ENCODE results near the gene KCNJ16. TPM values are rescaled to one million over a fixed set of nuclear protein-coding genes. Genes with fewer than 3 reads are reported as not detected.

Gene KCNJ16
- total and polyA plus RNA-seq, 2 of the 13 experiments (the other 11 are each of a cell fraction or from before 2014, with no cell fraction given): not detected

DNA sequence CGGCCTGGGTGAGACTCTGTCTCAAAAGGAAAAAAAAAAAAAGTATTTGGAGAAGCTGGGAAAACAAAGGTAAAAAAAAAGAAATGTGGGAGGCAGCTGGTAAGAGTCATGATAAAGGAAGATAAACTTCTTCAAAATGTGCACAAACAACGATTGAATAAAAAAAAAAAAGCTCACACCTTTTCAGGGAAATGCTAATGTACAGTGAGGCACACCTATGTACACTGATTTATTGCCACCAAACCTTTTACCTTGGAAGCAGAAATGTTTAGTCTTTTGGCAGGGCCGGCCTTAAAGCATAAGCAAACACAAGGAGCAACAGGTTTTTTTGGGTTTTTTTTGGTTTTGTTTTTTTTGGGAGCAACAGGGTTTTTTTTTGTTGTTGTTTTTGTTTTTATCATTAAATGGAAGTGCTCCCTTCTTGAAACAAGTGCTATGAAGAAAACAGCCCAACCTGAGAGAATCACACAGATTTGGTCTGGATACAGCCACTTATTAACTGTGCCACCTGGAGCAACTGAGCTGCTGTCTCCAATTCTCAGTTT lies 64.5 kb downstream of the KCNJ16 start:
- no peak for TF ChIP-seq ZNF75D (CRISPR knock-in tag; IDR thresholded peaks at IDR 0.05; ENCODE audit: borderline replicate concordance)
- TF ChIP-seq ZNF747 (CRISPR knock-in tag; IDR thresholded peaks at IDR 0.05; ENCODE audit: borderline replicate concordance): no peak
- TF ChIP-seq ZNF160 (CRISPR knock-in tag; IDR thresholded peaks at IDR 0.05): no peak
- TF ChIP-seq, protein P1, sequence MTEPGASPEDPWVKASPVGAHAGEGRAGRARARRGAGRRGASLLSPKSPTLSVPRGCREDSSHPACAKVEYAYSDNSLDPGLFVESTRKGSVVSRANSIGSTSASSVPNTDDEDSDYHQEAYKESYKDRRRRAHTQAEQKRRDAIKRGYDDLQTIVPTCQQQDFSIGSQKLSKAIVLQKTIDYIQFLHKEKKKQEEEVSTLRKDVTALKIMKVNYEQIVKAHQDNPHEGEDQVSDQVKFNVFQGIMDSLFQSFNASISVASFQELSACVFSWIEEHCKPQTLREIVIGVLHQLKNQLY (CRISPR knock-in tag; IDR thresholded peaks at IDR 0.05): no peak
- no peak for TF ChIP-seq GABPA (IDR thresholded peaks at IDR 0.05; ENCODE audit: low read depth, low read length)
- TF ChIP-seq GABPA (CRISPR knock-in tag; IDR thresholded peaks at IDR 0.05; ENCODE audit: low read depth): no peak
- no peak for TF ChIP-seq NFYC (CRISPR knock-in tag; IDR thresholded peaks at IDR 0.05)
- H3K27me3 ChIP-seq (ENCODE audit: control insufficient read depth in 1 of 2, insufficient read depth in 2 of 2, low read length in 2 of 2): no peaks in the 10 kb centered on the region; a peak in 1 of 5 replicates
- H3K9ac ChIP-seq (ENCODE audit: insufficient read depth, low read depth, low read length): no peak overlapping the region
- no TSS peak for BruUV-seq (replicated peaks)
- no peaks in the 10 kb centered on the region for H4K20me1 ChIP-seq (ENCODE audit: insufficient read depth, low read length)
- POLR2A ChIA-PET: no interaction called here
- no peak overlapping the region for H2AFZ ChIP-seq (ENCODE audit: low read length)
- no peak overlapping the region for H3K4me3 ChIP-seq (replicated peaks in 1 of 3; ENCODE audit: insufficient read depth in 1 of 3, low read depth in 2 of 3, low read length in 3 of 3)
- CTCF ChIA-PET (ENCODE audit: low intra/inter-chr PET ratio, low total read pairs): interaction anchor here (2.7 kb wide), 1 partner anchor 571 kb away, joined by 6 read pairs; no protein-coding TSS in a partner anchor
- FAIRE-seq (no peak), ATAC-seq (no peak), DNase-seq (ENCODE audit: low spot score) (no peak)
- H3K79me2 ChIP-seq (ENCODE audit: insufficient read depth, low read length): no peaks in the 10 kb centered on the region
- WGBS (ENCODE audit: low lambda C conversion rate): 29% methylated on average over 3 of the region's 3 CpGs
- no peak overlapping the region for H3K4me2 ChIP-seq (ENCODE audit: low read depth, low read length)
- H3K4me1 ChIP-seq (ENCODE audit: insufficient read depth, low read length): no peaks in the 10 kb centered on the region
- H3K9me3 ChIP-seq (ENCODE audit: low read length): no peaks in the 10 kb centered on the region
- H3K36me3 ChIP-seq (replicated peaks in 1 of 2; ENCODE audit: control insufficient read depth in 1 of 2, insufficient read depth in 2 of 2, low read length in 2 of 2): no peaks in the 10 kb centered on the region
- in situ Hi-C loops (cut with HindIII; ENCODE audit: extremely low pct_ligation_motif_present, low pct_unique_long_range_greater_than_20kb): no loop called here
- intact Hi-C loops (cut with micrococcal nuclease; ENCODE audit: unreplicated experiment): no loop called here
- H3K27ac ChIP-seq (ENCODE audit: extremely low read length, insufficient read depth, low read length): no peak overlapping the region

GRCh38 chr17:70144260-70144846 lies 69.3 kb downstream of the KCNJ16 start:
- BruUV-seq (replicated peaks): no TSS peak
- no peak overlapping the region for H3K4me3 ChIP-seq (replicated peaks in 1 of 3; ENCODE audit: insufficient read depth in 1 of 3, low read depth in 2 of 3, low read length in 3 of 3)
- no peak overlapping the region for H3K4me2 ChIP-seq (ENCODE audit: low read depth, low read length)
- H3K9me3 ChIP-seq (ENCODE audit: low read length): no peaks in the 10 kb centered on the region
- WGBS (ENCODE audit: low lambda C conversion rate): 16% methylated on average over 6 of the region's 6 CpGs
- ATAC-seq (no peak), FAIRE-seq (peak; percentile 66), DNase-seq (ENCODE audit: low spot score) (peak; percentile 15)
- no peaks in the 10 kb centered on the region for H3K4me1 ChIP-seq (ENCODE audit: insufficient read depth, low read length)
- POLR2A ChIA-PET: no interaction called here
- CTCF ChIA-PET (ENCODE audit: low intra/inter-chr PET ratio, low total read pairs): interaction anchor here (1.6 to 2.6 kb wide), 2 partner anchors 575 to 618 kb away, joined by 14 to 31 read pairs; no protein-coding TSS in a partner anchor
- no peak overlapping the region for H3K9ac ChIP-seq (ENCODE audit: insufficient read depth, low read depth, low read length)
- H3K27ac ChIP-seq (ENCODE audit: extremely low read length, insufficient read depth, low read length): no peak overlapping the region
- TF ChIP-seq ZFP36 (IDR thresholded peaks at IDR 0.05; ENCODE audit: borderline replicate concordance, low read depth, low read length, partially characterized antibody) (no peak), CENPX (CRISPR knock-in tag; IDR thresholded peaks at IDR 0.05) (no peak), SMC3 (IDR thresholded peaks at IDR 0.05; ENCODE audit: low read length) (peak; percentile 73), STAG1 (CRISPR knock-in tag; IDR thresholded peaks at IDR 0.05) (peak; percentile 50)
- TF ChIP-seq, protein P2, sequence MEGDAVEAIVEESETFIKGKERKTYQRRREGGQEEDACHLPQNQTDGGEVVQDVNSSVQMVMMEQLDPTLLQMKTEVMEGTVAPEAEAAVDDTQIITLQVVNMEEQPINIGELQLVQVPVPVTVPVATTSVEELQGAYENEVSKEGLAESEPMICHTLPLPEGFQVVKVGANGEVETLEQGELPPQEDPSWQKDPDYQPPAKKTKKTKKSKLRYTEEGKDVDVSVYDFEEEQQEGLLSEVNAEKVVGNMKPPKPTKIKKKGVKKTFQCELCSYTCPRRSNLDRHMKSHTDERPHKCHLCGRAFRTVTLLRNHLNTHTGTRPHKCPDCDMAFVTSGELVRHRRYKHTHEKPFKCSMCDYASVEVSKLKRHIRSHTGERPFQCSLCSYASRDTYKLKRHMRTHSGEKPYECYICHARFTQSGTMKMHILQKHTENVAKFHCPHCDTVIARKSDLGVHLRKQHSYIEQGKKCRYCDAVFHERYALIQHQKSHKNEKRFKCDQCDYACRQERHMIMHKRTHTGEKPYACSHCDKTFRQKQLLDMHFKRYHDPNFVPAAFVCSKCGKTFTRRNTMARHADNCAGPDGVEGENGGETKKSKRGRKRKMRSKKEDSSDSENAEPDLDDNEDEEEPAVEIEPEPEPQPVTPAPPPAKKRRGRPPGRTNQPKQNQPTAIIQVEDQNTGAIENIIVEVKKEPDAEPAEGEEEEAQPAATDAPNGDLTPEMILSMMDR (CRISPR knock-in tag; IDR thresholded peaks at IDR 0.05): peak; percentile 64
- no peaks in the 10 kb centered on the region for H3K79me2 ChIP-seq (ENCODE audit: insufficient read depth, low read length)
- intact Hi-C loops (cut with micrococcal nuclease; ENCODE audit: unreplicated experiment): loop anchor here (1.0 kb wide), 3 partner anchors 537 to 618 kb away; no protein-coding TSS in a partner anchor
- no peak overlapping the region for H2AFZ ChIP-seq (ENCODE audit: low read length)
- no peaks in the 10 kb centered on the region for H3K36me3 ChIP-seq (replicated peaks in 1 of 2; ENCODE audit: control insufficient read depth in 1 of 2, insufficient read depth in 2 of 2, low read length in 2 of 2)
- in situ Hi-C loops (cut with HindIII; ENCODE audit: extremely low pct_ligation_motif_present, low pct_unique_long_range_greater_than_20kb): no loop called here
- no peaks in the 10 kb centered on the region; a peak in 1 of 5 replicates for H3K27me3 ChIP-seq (ENCODE audit: control insufficient read depth in 1 of 2, insufficient read depth in 2 of 2, low read length in 2 of 2)
- no peaks in the 10 kb centered on the region for H4K20me1 ChIP-seq (ENCODE audit: insufficient read depth, low read length)

All from HepG2 (cell line).